HL-60/S4 treated with phorbol 12-myristate 13-acetate at 8.2 ng/mL for 4 days and 3 days (cell line): ENCODE measurements around the gene KCNIP3.
"Not testable (repeated sequence)": the region's sequence is repeated elsewhere in the genome, so short reads cannot be mapped to it uniquely, and the experiment has no call there.

Source experiments
- in situ Hi-C: fragments of 300-500 bp; cut with MboI; formaldehyde crosslinking; loops from 2 replicates; pipeline ENCODE4 v1.15.0; 2022; ENCODE audit warnings: low sequenced_read_pairs

KCNIP3 gene

DNA sequence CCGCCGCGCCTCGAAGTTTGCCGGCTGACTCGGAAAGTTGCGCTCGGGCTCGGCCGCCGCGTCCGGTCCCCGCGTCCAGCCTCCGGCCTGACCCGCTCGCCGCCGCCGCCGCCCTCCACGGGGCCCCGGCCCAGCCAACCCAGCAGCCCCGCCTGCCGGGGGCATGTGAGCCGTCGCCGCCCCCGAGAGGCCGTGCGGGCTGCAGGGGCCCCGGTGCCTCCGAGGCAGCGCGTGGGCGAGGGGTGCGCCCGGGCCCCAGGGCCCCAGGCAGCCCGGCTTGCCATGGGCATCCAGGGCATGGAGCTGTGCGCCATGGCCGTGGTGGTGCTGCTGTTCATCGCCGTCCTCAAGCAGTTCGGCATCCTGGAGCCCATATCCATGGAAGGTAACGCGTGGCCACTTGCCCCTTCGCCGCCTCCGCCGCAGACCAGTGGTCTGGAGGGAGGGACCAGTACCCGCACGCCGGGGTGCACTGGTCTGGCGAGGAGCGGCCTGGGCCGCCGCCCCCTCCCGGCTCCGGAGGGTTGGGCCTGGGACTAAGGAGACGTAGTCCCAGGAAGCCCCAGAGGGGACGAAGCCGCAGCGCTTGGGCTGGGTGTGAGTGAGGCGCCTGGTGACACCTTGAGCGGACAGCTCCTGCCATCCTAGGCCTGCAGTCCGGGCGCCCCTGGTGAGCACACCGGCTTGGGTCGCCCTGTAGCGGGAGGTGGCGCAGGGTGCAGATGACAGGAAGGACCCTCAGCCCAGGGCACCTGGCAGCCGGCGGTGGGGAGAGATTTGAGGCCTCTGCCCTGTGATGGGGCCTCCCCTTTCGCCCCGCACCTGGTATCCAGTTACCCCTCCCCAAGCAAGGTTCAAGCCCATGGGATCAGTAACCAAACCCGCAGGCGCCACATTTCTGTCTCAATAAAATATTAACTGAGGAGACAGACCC lies 49.9 kb downstream of the KCNIP3 start:
- in situ Hi-C loops, result no loop called here

GRCh38 chr2:95347681-95348608 lies 50.8 kb downstream of the KCNIP3 start:
- in situ Hi-C loops, result no loop called here

DNA sequence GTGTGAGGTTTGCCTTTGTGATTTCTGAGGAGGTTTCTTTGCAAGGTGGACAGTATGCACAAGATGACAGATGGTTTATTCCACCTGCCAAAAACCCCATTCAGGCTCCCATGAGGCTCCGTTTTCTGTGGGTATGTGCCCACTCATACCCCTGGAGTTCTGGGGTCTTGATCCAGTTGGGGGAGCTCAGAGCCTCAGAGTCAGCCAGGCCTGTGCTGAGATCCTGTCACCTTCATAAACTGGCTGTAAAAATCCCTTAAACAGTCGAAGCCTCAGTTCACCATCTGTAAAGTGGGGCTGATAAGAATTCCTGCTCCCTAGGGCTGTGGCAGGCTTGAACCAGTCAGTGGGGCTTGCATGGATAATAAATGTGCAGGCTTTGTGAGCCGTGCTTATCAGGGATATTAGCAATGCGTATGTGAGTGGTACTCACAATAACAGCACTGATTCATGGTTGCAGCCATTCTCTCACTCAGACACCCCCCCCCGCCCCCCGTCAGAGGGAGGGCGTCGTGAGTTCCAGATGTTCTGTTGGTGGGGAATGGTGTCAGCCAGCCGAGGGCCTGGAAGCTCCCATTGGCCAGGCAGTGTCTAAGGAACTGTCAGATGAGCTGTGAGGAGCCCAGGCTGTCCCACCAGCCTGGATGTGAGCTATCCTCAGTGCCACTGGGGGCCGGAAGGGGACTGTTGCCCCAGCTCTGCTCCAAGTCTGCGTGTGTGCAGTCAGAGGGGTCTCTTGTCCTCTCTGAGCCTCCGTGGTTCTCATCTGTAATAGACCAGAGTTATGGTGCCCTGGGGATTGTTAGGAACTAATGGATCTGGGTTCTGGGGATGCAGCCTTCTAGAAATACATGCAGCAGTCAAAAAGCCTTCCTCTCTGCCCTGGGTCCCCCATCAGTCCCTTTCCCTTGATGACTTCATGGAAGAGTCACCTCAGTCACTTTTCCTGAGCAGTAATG lies 51.7 kb downstream of the KCNIP3 start:
- in situ Hi-C loops, result no loop called here

- in situ Hi-C loops, result no loop called here
Measured at GRCh38 chr2:95349568-95350322, 52.6 kb downstream of the KCNIP3 start.

- in situ Hi-C loops, result no loop called here
Measured at GRCh38 chr2:95350368-95350767, 53.2 kb downstream of the KCNIP3 start.

- in situ Hi-C loops, result no loop called here
Measured at GRCh38 chr2:95350774-95351597, 53.8 kb downstream of the KCNIP3 start.

DNA sequence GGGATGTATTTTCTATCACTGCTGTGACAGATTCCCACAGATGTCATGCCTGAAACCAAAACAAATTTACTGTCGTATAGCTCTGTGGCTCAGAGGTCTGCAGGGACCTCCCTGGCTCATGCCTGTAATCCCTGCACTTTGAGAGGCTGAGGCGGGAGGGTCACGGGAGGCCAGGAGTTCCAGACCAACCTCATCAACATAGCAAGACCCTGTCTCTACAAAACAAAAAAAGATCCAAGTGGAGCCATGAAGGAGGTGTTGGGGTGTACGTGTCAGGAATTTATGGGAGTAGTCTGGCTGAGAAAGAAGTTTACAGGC lies 54.4 kb downstream of the KCNIP3 start:
- in situ Hi-C loops, result no loop called here

DNA sequence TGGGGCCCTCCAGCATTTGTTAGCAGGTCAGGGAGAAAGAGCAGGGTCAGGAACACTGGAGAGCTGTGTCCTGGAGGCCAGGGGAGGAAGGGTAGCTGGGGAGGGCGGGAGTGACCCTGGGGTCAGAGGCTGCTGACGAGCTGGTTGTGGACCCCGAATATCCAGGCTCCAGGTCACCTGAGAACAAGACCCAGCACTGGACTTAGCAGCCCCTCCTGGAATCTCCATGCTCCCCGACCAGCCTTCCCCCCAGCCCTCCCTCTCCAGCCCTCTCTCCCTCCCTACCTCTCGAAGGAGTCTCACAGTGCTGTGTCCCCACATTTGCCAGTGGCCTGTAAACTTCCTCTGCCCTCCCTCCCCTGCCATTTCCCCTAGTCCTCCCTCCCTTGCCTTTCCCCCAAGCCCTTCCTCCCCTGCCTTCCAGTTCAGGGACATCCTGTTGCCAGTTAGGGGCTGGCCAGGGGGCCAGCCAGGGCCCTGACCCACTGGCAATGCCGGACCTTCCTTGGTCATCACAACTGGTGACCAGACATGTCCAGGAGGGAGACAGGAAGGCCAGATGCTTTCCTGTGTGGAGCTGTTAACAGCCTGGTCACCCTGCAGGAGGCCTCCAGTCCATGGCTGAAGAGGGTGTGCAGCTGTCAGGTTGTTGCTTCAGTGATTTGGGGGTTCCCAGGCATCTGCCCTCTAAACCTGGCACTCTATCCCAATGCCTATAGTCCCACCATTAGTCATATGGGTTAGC lies 55.3 kb downstream of the KCNIP3 start:
- in situ Hi-C loops, result no loop called here

- in situ Hi-C loops, result no loop called here
Measured at GRCh38 chr2:95353055-95353575, 56.0 kb downstream of the KCNIP3 start.

- in situ Hi-C loops, result no loop called here
Measured at GRCh38 chr2:95353613-95354468, 56.7 kb downstream of the KCNIP3 start.

- in situ Hi-C loops, result no loop called here
Measured at GRCh38 chr2:95354469-95354901, 57.3 kb downstream of the KCNIP3 start.

- in situ Hi-C loops, result no loop called here
Measured at GRCh38 chr2:95354925-95355324, 57.8 kb downstream of the KCNIP3 start.

- in situ Hi-C loops, result not testable (repeated sequence)
Measured at GRCh38 chr2:95355486-95355885, 58.3 kb downstream of the KCNIP3 start.

- in situ Hi-C loops, result no loop called here
Measured at GRCh38 chr2:95356821-95357700, 59.9 kb downstream of the KCNIP3 start.

- in situ Hi-C loops, result no loop called here
Measured at GRCh38 chr2:95357717-95358280, 60.7 kb downstream of the KCNIP3 start.

DNA sequence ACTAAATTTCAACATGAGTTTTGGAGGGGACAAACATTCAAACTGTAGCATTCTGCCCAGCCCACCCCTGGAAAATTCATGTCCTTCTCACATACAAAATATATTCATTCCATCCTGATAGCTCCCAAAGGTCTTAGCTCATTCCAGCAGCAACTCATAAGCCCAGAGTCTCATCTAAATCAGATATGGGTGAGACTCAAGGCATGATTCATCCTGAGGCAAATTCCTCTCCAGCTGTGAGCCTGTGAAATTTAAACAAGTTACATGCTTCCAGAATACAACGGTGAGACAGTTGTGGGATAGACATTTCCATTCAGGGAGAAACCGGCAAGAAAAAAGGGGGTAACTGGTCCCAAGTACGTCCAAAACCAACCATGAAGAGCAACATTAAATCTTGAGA lies 61.9 kb downstream of the KCNIP3 start:
- in situ Hi-C loops, result no loop called here
